HG02884 (cell line): Measurements from ENCODE around the gene KRTAP13-2.

Source experiments
- ATAC-seq: cut with Tn5 transposase; IDR thresholded peaks from one replicate; pipeline ENCODE4 v1.9.1; 2021; ENCODE audit warnings: mild to moderate bottlenecking, moderate library complexity; ENCODE audit not compliant: unreplicated experiment

KRTAP13-2 gene, protein sequence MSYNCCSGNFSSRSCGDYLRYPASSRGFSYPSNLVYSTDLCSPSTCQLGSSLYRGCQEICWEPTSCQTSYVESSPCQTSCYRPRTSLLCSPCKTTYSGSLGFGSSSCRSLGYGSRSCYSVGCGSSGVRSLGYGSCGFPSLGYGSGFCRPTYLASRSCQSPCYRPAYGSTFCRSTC

DNA sequence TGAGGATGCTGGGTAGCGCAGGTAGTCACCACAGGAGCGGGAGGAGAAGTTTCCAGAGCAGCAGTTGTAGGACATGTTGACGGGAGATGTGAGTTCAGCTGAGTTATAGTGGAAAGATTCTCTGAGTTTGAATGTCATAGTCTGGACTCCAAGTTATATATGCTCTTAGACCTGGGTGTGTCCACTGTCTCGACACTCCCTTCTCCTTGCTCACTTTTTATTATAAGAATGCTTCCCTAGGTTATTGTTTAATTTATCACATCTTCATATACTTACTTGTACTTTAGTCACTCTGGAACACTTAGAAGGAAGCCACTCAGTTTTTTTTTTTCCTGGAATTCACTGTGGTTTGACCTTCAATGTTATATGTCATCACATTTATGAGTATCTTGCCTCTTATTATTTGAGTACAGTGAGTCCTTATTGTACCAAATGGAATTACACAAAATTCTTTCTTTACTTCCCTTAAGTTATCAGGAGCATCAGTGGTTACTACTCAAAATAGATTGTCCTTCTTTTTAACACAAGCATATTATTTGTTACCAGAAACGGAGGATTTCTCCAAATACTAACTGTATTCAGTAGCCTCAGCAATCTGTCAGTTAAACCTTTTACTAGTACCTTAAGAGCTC lies at the start of gene KRTAP13-2:
Gene KRTAP13-2 (minus strand): TSS at position 133 of the 632 bp plus-strand sequence. CDS start 58 bp downstream, at position 75.
- no peak for ATAC-seq

DNA sequence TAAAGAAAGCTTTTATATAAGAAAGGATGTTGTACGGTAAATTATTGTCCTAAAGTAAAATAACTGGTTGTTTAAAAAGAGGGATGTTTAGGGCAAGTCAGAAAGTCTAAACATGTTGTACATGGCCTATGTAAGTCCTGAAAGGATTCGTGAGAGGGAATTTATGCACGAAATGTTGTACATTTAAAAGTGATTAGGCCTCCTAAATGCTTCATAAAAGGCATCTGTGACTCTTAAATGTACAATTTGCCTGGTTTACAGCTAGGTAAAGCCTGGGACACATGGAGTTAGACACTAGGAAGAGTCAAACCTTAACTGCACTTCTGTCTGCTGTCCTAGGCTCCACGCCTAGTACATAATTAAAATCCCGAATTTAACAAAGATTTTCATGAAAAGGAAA lies 43.9 kb upstream of the KRTAP13-2 start:
- no peak for ATAC-seq

DNA sequence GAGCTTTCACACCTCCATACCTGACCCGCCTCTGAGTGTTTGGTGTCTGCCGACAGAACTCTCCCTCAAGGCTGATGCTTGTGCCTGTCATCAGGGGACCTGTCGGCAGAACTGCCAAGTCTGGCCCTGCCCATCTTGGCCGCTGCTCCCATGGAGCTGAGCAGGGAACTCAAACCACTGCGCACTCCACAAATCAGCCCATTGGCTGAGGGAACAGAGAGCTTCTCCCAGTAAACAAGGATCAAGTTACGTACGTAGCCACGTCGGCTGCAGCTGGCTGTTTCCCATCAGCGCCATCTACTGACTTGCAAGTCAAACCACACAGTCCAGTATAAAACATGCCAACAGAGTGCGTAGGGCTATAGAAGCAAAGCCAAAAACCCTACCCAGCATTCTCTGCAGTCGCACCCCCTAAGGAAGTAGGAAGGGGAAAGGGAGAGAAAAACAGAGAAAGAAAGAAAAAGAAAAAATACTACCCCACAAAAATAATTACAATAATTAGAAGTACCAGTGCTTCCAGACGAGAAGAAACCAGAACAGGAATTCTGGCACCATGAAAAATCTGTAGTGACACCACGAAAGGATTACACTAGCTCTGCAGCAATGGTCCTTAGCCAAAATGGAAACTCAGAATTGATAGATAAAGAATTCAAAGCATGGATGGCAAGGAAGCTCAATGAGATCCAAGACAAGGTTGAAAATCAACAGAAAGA lies 36.9 kb upstream of the KRTAP13-2 start:
- ATAC-seq: no peak

DNA sequence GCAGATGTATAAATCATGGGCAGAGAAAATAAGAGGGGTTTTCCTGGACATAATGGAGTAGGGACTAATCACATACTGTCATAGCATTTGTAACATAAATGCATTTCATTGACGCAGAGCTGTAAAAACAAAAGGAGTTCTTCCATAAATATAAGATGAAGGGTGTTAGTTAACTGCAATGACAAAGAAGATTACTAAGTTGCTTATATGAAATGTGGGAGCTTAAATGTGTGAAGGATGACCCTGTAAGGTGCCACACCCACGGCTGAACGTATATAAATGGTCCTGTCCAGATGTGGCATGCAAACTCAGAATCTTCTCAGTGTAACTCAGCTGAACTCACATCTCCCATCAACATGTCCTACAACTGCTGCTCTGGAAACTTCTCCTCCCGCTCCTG lies 23.7 kb upstream of the KRTAP13-2 start, which contains the start of gene KRTAP13-1:
Gene KRTAP13-1 (plus strand): TSS at position 301 of the 400 bp plus-strand sequence. CDS start 56 bp downstream, at position 357.
- no peak for ATAC-seq

DNA sequence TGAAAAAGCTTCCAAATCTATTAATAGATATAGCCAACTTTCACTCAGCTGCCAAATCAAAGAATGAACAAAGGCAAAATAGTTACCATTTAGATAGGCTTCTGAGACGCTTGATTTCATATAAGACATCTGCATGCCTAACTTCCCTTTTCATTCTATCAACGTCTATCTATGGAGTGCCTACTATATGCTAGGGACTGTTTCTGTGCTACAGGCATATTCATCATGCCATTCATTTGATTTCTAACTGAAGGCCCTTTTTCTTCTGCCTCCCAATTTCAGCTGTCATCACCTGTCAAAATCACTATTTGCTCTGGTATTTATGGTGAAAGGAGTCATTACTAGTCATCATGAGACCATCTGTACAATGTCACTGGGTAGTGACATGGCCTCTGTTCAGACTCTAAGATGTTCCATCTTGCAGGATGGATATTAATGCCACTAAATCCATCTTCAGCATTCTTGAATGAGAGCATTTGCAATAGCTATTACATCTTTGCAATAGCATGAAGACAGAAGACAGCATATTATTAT lies 19.5 kb upstream of the KRTAP13-2 start:
- ATAC-seq: no peak

DNA sequence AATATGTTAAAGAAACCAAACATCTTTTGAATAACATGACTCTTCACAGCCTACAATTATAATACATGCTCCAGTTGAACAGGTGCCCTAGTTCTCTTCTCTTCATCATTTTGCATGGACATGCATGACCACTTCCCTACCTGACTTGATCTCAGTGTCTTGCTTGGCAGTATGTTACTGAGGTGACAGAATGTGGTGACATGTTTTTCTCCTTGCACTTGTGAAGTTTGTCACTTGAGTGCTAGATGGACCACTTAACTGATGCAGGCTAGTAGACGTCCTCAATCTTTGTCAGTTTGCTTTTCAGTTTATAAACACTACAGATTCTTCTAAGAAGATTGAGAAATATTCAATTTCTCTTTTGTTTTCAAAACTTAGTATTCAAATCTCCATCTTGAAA lies 10.1 kb upstream of the KRTAP13-2 start:
- ATAC-seq: no peak

DNA sequence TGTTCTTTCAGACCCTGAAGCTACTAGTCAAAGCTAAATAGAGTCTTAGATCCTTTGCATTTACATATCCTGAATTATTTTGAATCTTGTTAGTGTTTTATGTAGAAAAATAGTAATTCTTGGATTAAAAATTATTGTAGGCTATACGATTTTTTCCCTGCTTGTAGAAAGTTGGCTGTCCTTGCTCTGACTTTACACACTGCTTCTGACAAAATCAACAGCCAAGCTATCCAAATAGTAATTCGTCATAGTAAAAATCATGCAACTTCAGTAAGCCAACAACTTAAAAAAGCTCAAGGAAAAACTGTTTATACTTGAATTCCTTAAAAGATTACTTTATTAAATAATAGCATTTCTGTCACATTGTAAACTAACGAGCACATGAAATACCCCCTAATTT lies 16.2 kb downstream of the KRTAP13-2 start:
- no peak for ATAC-seq

DNA sequence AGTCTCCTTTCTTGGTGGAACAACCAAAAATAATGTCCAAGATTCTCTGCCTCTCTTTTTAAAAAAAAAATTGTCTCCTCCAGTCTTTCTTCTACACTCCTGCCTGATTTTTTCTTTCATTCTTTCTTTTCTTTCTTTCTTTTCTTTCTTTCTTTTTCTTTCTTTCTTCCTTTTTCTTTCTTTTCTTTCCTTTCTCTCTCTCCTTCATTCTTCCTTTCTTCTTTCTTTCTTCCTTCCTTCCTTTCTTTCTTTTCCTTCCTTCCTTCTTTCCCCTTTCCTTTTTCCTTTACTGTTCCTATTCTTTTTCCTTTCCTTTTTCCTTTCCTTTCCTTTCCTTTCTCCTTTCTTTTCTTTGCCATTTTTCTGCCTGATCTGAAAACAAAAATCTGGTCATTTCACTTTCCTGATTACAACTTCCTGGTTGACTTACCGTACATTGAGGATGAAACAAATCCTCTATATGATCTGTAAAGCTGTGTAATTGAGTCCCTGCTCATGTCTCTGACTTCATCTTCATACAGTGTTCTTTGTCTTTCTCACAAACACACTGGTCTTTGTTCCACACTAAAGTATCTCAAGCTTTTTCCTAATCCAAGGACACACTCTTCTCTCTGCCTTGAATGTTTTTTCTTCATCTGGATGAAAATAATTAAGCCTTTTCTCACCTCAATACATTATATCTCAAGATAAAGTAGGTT lies 17.6 kb downstream of the KRTAP13-2 start:
- no peak for ATAC-seq

DNA sequence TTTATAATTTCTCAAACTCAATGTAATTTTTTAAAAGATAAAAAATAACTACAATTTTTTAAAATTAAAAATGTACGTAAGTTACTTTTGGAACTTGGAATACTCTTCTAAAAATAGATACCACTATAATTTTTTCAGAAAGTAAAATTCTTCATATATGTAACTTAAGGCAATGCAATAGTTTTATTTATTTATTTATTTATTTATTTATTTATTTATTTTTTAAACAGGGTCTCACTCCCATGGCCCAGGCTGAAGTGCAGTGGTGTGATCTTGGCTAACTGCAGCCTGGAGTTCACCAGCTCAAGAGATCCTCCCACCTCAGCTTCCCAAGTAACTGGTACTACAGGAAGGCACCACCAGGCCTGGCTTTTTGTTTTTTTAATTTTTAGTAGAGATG lies 20.5 kb downstream of the KRTAP13-2 start:
- no peak for ATAC-seq

DNA sequence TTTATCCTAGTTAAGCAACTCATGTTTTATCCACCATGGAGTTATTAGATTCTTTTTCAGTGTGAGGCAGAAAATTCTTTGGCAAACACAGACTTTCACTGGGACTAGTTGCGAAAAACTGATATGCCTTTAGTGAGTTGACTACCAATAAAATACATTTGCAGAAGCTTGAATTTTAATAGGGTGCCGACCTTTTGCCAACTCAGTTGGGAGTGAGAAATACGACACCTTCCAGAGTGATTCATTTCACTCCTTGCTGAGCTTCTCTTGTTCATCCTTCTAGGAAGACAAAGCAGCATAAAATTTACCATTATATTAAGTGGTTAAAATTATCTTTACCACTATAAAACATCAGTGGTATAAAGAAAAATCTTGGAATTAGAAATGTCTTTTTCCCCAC lies 22.5 kb downstream of the KRTAP13-2 start:
- ATAC-seq: no peak

DNA sequence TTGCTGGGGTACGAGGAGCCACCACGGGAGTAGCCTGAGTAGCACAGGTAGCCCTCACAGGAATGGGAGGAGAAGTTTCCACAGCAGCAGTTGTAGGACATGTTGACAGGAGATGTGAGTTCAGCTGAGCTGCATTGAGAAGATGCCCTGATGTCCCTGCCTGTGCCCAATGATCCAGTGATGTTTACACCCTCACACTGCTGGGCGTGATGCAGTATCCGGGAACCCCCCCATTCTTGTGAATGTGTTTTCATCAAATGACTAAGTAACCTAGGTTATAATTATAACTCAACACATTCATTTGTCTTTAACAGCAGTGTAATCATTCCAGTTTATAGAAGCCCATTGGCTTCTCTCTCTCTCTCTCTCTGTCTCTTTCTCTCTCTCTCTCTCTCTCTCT lies 23.6 kb downstream of the KRTAP13-2 start, which contains the start of gene KRTAP23-1:
Gene KRTAP23-1 (minus strand): TSS at position 101 of the 400 bp plus-strand sequence. CDS start 0 bp downstream, at position 101.
- ATAC-seq: no peak

DNA sequence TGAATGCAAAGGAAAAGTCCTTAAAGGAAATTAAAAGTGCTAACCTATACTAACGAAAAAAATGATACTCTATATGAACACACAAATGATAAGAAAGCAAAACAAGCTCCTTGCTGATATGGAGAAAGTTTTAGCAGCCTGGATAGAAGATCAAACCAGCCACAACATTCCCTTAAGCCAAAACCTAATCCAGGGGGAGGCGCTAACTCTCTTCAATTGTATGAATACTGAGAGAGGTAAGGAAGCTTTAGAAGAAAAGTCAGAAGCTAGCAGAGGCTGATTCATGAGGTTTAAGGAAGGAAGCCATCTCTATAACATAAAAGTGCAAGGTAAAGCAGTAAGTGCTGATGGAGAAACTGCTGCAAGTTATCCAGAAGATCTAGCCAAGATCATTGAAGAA lies 27.1 kb downstream of the KRTAP13-2 start:
- ATAC-seq: no peak

DNA sequence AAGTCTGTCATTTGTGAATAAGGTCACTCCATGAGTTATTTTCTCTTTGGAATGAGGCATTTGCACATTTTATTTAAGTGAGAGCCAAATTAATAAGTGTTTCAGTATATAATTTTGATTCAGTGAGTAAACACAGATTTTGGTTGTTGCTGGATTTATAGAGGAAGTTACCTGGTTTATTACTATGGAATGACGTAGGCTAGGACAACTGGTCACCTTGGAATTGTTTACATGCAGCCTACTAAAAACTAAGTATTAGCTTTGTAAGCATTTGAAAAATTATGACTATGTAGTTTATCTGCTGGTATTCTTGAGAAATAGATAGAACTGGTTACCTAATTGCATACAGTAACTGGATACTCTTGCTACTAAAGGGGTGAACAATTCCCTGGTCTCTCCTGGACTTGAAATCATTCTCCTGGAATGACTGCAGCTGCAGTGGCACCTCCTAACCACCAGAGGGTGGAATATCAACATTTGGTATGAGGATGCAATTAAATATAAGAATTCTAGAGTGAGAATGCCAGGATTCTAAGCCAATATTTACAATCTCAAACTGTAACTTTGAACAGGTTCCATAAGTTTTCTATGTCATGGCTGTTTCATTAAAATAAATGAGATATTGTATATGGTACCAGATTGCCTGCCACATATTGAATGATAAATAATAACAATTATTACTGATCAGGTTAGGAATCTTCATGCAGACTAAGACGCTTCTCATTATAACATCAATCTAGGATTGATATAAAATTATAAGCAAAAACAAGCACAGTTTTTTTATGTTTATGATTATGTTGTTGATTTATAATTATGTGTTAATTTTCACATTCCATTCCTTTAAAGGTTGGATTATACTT lies 31.1 kb downstream of the KRTAP13-2 start:
- ATAC-seq: no peak

DNA sequence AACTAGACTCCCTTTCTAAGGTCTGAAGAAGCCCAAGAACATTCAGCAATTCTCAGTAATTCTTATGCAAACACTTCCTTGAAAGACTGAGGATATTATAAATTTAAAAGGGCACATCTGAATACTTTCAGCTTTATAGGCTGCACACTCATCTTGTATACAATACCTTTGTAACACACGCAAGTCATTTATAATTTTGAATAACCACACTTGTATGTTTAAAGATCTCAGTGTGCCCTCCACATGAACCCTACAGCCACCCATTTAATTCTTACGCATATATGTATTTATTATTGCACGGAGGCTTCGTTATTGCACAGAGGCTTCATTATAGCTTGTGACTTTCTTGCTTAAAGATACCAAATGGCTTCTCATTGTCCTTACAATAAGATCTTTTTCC lies 33.4 kb downstream of the KRTAP13-2 start:
- no peak for ATAC-seq

DNA sequence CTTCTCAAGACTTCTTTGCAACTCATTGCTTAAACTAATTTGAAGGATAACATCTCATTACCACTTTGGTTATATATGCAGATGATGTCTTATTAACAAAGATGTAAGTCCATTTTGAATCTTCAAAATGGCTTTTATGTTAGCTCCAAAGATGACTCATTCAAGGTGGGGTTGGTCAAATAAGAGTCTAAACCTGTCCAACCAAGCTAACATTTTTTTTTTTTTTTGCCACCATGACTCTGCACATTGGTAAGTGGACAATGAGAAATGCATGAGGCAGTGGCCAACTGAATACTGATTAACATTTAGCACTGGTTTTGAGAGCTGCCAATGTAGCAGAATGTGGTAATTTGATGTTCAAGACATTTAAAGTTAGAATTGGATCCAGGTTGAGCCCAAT lies 34.3 kb downstream of the KRTAP13-2 start:
- ATAC-seq: no peak

DNA sequence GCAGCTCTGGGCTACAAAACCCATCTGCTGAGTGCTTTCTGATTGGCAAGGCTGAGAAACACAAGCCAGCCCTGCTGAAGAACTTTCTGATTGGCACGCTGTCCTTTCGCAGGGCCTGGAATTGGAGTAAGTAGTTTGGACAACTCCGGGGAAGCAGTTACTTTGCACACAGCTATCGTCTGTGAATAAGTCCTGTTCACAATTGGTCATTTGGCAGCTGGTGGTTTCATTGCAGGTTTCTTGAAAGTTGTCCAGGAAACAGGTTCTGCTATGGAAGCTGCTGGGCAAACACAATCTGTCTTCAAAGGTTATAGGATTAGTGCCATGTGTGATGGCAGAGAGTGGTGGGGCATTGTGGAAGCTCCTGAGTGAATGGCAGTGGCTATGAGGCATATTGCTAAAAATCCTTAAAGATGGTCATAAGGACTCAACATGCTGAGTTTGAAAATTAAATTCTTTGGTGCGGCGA lies 34.8 kb downstream of the KRTAP13-2 start, which contains the start of gene KRTAP27-1:
Gene KRTAP27-1 (minus strand): TSS at position 419 of the 469 bp plus-strand sequence. CDS start 26 bp downstream, at position 393.
- no peak for ATAC-seq

DNA sequence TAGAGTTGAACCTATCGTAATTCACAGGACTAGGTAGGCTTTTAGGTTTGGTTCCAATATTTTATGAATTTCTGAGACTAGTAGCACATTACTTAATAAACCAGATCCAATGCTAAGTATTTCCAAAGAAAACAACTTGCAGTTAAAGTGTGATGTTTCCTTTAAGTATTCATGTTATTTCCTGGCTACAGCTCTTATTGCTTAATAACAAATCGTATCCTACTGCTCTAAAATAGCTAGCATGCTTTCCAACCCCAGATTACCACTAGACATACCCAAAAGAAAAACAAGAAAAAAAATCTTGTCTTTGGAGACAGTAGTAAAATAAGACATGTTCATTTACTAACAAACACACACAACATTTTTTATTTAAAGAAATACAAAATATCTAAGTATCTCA lies 35.5 kb downstream of the KRTAP13-2 start:
- ATAC-seq: no peak

DNA sequence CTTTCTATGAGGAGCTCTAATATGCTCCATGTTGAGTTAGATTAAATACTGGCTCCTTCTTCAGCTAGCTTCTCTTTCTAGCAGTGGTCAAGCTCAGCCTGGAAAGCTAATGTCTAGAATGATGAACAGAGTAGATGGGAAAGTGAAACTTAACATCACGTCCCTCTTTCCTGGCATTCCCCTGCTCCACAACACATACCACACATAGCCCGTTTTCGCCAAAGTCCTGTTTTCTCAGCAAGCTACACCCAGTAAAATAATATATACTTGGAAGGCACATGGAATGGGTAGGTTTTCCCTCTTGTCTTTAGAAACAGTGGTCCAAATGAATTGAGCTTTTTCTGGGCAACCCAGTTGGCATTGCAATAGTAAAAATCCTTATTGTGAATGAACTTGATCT lies 38.3 kb downstream of the KRTAP13-2 start:
- no peak for ATAC-seq

DNA sequence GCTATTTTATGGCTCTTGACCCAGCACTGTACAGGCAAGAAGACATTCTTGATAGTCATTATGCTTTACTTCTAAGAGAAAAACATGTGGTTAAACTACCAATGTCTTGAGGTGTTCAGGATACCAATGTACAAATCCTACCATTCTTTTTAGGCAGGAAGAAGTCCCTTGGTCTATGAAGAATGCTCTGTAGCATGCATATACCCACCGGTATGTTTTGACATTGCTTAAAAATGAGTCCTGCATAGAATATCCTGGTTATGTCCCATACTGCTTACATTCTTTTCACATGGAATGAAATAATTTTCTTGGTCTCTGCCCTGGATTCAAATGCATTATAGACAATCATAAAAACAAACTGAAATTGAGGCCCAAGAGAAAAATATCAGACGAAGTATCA lies 39.4 kb downstream of the KRTAP13-2 start:
- no peak for ATAC-seq
